HCT116 (cell line): Measurements from ENCODE around the gene ARTN. TPM values are rescaled to one million over a fixed set of nuclear protein-coding genes. Genes with fewer than 3 reads are reported as not detected.

Experiments
- ATAC-seq: fragments of 200-7000 bp; cut with Tn5 transposase; 2 replicates; pipeline ENCODE4 v1.9.1; 2020; ENCODE audit warnings: mild to moderate bottlenecking, moderate library complexity
- BruUV-seq: library from RNA; stranded (reverse); fragments of 400-500 nt; replicated peaks from 2 replicates; lab custom pipeline; 2021; lab: Mats Ljungman, UMichigan
- CTCF ChIA-PET: fragments of 300-600 bp; sonication (Branson Sonifier 250); formaldehyde crosslinking; loops from one replicate; lab custom pipeline; 2021; ENCODE audit warnings: antibody characterized with exemption; lab: Charles Lee
- POLR2A ChIA-PET: fragments of 300-600, 350-600 bp; sonication (Branson Sonifier 250); formaldehyde crosslinking; loops from one replicate; lab custom pipeline; 2021; ENCODE audit warnings: antibody characterized with exemption; lab: Charles Lee
- RAD21 ChIA-PET, 2 experiments: fragments of 300-600 bp; sonication (Branson Sonifier 250); formaldehyde crosslinking; loops; one replicate each; lab custom pipeline; 2023; ENCODE audit warnings: low total read pairs in 2 of 2; ENCODE audit not compliant: uncharacterized antibody in 2 of 2, unreplicated experiment in 2 of 2, low non-redundant PET in 1 of 2; lab: Charles Lee
- DNase-seq: peaks from one replicate; pipeline ENCODE4 v3.0.0-alpha.2; 2010; ENCODE audit warnings: low read depth, low spot score
- H2AFZ ChIP-seq: fragments of 200-600 bp; shearing (Covaris generic), sonication (generic); 2 replicates; pipeline ENCODE4 v1.6.1; 2017; ENCODE audit warnings: low read depth, mixed run types, mixed read lengths, antibody characterized with exemption, low read length; ENCODE audit not compliant: poor library complexity, severe bottlenecking
- H3K27ac ChIP-seq: 2 replicates; pipeline ENCODE4 v1.5.1; 2012; ENCODE audit warnings: low read depth, low read length
- H3K27me3 ChIP-seq: fragments of 200-600 bp; sonication (generic); 2 replicates; pipeline ENCODE4 v1.6.1; 2016; ENCODE audit warnings: mixed run types, low read length, mixed read lengths; ENCODE audit not compliant: insufficient read depth
- H3K36me3 ChIP-seq, 2 experiments: fragments of 200-500 bp in 1 of 2; fragments of 200-600 bp in 1 of 2; sonication (Bioruptor generic) in 1 of 2; sonication (generic) in 1 of 2; 2 replicates each; pipeline versions ENCODE4 v1.5.1 to v1.6.1; 2014 to 2016; ENCODE audit warnings: low read length in 2 of 2, inconsistent platforms in 1 of 2, mixed read lengths in 1 of 2, mixed run types in 1 of 2; ENCODE audit not compliant: insufficient read depth in 2 of 2, control insufficient read depth in 1 of 2
- H3K4me1 ChIP-seq, 2 experiments: fragments of 200-600 bp in 1 of 2; sonication (generic) in 1 of 2; 2 replicates each; pipeline versions ENCODE4 v1.5.1 to v1.6.1; 2012 to 2017; ENCODE audit warnings: low read length in 2 of 2, inconsistent platforms in 1 of 2, mild to moderate bottlenecking in 1 of 2, mixed read lengths in 1 of 2, mixed run types in 1 of 2, moderate library complexity in 1 of 2; ENCODE audit not compliant: insufficient read depth in 2 of 2, control insufficient read depth in 1 of 2
- H3K4me2 ChIP-seq: fragments of 200-600 bp; sonication (generic); 2 replicates; pipeline ENCODE4 v1.6.1; 2017; ENCODE audit warnings: mixed run types, low read length, mixed read lengths
- H3K4me3 ChIP-seq, 2 experiments: fragments of 200-600 bp in 1 of 2; sonication (generic) in 1 of 2; replicated peaks in 1 of 2; 2 replicates each; pipeline ENCODE4 v1.5.1; 2011 to 2016; ENCODE audit warnings: low read length in 2 of 2, control low read depth in 1 of 2, low read depth in 1 of 2, mild to moderate bottlenecking in 1 of 2, mixed read lengths in 1 of 2, mixed run types in 1 of 2
- H3K79me2 ChIP-seq: fragments of 200-600 bp; sonication (generic); 2 replicates; pipeline ENCODE4 v1.6.1; 2017; ENCODE audit warnings: mild to moderate bottlenecking, mixed run types, low read length, moderate library complexity, mixed read lengths; ENCODE audit not compliant: insufficient read depth
- H3K9ac ChIP-seq: fragments of 200-600 bp; sonication (generic); 2 replicates; pipeline ENCODE4 v1.6.1; 2016; ENCODE audit warnings: low read length, mixed read lengths
- H3K9me2 ChIP-seq: fragments of 200-600 bp; sonication (generic), shearing (Covaris generic); 2 replicates; pipeline ENCODE4 v1.6.1; 2017; ENCODE audit warnings: mixed run types, mild to moderate bottlenecking, moderate library complexity; ENCODE audit not compliant: insufficient read depth
- H3K9me3 ChIP-seq, 2 experiments: fragments of 200-500 bp in 1 of 2; fragments of 200-600 bp in 1 of 2; sonication (Bioruptor generic) in 1 of 2; sonication (generic) in 1 of 2; 2 replicates each; pipeline ENCODE4 v1.6.1; 2014 to 2017; ENCODE audit warnings: low read length in 2 of 2, mixed read lengths in 2 of 2, inconsistent platforms in 1 of 2, low read depth in 1 of 2, mild to moderate bottlenecking in 1 of 2, mixed run types in 1 of 2, moderate library complexity in 1 of 2; ENCODE audit not compliant: control insufficient read depth in 1 of 2, insufficient read depth in 1 of 2
- H4K20me1 ChIP-seq: fragments of 200-600 bp; sonication (generic), shearing (Covaris generic); 2 replicates; pipeline ENCODE4 v1.6.1; 2017; ENCODE audit warnings: mixed run types, mild to moderate bottlenecking, moderate library complexity; ENCODE audit not compliant: insufficient read depth
- CBX3 ChIP-seq: IDR thresholded peaks from 2 replicates; pipeline ENCODE4 v1.6.1; 2012; ENCODE audit warnings: low read depth
- EGR1 ChIP-seq: IDR thresholded peaks from 2 replicates; pipeline ENCODE4 v1.6.1; 2012; ENCODE audit warnings: low read depth
- ELF1 ChIP-seq: IDR thresholded peaks from 2 replicates; pipeline ENCODE4 v1.6.1; 2012; ENCODE audit warnings: low read depth, borderline replicate concordance
- SIN3A ChIP-seq: IDR thresholded peaks from 2 replicates; pipeline ENCODE4 v1.6.1; 2012; ENCODE audit warnings: low read depth
- SP1 ChIP-seq: IDR thresholded peaks from 2 replicates; pipeline ENCODE4 v1.6.1; 2012; ENCODE audit warnings: low read depth
- intact Hi-C: fragments of 100-400 bp; cut with micrococcal nuclease; formaldehyde crosslinking; loops from 2 replicates; pipeline ENCODE4 v1.10.0; 2022
- total RNA-seq: library from RNA; stranded (reverse); gene quantifications from one replicate; pipeline ENCODE4 v1.2.1, GENCODE V29; 2021; ENCODE audit not compliant: unreplicated experiment
- TF ChIP-seq, protein P1 (sequence below): IDR thresholded peaks from 2 replicates; pipeline ENCODE4 v1.6.1; 2011; ENCODE audit warnings: mild to moderate bottlenecking, low read length, moderate library complexity; ENCODE audit not compliant: insufficient replicate concordance; ENCODE audit errors: extremely low read depth

ARTN gene
- total RNA-seq, 1 experiment from 2014 or later, result 36.4 TPM

DNA sequence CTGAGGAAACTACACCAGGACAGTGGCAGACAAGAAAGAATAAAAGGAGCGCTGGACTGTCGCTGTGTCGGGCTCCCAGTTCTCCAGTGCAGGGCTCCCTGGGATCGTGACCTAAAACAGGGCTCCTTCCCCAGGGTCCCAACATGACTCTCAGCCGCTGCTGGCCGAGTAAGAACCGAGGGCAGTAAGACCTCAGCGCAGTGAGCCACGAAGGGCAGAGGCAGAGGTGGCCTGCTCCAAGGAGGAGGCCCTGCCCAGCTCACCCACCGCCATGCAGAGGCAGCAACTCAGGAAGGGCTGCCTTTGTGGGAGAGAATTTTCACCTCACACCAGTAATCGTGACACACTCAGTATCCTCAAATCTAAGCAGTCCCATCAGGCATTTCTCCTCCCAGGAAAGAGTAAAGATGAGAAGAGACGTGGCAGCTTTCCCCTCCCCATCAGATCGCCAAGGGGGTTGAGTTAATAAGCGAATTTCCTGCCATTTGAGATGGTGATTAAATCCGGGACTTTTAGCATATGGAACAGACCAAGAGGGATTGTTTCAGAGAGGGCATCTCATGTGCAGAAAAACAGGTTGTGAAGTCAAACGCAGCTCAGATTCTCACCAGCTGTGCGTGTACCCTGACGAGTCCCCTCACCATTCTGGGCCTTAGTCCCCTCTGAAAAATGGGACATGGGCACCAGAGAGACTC is 19.8 kb upstream of the ARTN start:
- H3K4me3 ChIP-seq, result no peak overlapping the region
- H3K27me3 ChIP-seq, result no peaks in the 10 kb centered on the region
- BruUV-seq, result no TSS peak
- H3K4me1 ChIP-seq, result peaks cover 0 to 33% of the 10 kb centered on the region in 2 experiments; a peak in 2 of 4 replicates
- H3K79me2 ChIP-seq, result no peaks in the 10 kb centered on the region
- peaks cover 3% of the 10 kb centered on the region; the same call in 1 of the 2 replicates for H3K9me2 ChIP-seq
- DNase-seq (no peak), ATAC-seq (no peak)
- CTCF ChIA-PET, result interaction anchor here (1.1 to 4.7 kb wide), 2 partner anchors 16 to 21 kb away, joined by 3 to 21 read pairs; no protein-coding TSS in a partner anchor
- H2AFZ ChIP-seq, result no peak overlapping the region
- no peak overlapping the region for H3K27ac ChIP-seq
- intact Hi-C loops, result no loop called here
- RAD21 ChIA-PET, result no interaction called here
- POLR2A ChIA-PET, result no interaction called here
- H4K20me1 ChIP-seq, result no peaks in the 10 kb centered on the region
- H3K36me3 ChIP-seq, result no peaks in the 10 kb centered on the region
- no peak overlapping the region for H3K4me2 ChIP-seq
- H3K9me3 ChIP-seq, result no peaks in the 10 kb centered on the region
- TF ChIP-seq ELF1 (no peak), SP1 (no peak), EGR1 (no peak), SIN3A (no peak), CBX3 (no peak)
- no peak overlapping the region for H3K9ac ChIP-seq

DNA sequence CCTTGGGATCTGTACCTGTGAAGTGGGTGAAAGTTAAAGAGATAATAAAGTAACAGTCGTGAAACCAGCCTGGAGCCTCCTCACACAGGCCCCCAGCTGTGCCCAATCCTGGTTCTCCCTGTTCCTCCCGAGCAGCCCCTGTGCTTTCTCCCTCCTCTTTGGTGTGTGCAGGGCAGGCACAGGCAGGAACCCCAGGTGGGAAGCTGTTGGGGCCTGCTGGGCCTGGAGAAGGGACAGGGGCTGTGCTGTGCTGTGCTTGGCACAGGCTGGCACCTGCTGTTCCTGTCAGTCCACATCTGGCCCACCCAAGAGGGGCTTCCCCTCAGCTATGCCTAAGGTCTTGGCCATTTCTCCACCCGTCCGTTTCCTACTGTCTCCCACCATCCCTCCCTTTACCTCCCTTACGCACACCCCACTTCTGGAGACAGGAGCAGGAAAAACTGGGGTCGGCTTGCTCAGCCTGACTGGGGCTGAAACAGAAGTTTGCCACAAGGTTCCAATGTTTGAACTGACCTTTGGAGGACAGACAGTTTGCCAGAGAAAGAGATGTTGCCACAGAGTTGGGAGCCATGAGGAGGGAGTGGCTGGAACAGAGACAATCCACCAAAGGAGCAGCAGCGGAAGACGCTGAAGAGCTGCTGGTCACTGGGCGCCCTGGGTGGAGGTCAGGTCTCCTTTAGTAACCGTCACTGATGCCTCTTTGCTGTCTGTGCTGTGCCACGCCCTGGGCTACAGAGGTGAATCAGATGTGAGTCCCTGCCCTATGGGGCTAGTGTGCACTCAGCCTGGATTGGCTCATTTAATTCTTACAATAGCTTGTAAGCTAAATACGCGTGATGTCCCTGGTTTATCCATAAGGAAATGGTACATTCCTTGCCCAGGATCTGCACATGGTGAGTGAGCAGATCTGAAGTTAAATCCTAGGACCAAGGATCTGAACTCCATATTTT is 18.8 kb upstream of the ARTN start:
- peaks cover 0 to 39% of the 10 kb centered on the region in 2 experiments; a peak in 2 of 4 replicates for H3K4me1 ChIP-seq
- peaks cover 3% of the 10 kb centered on the region; the same call in 1 of the 2 replicates for H3K9me2 ChIP-seq
- POLR2A ChIA-PET, result interaction anchor here (2.4 kb wide), 1 partner anchor 15 kb away, joined by 8 read pairs; no protein-coding TSS in a partner anchor
- peak overlapping the region; percentile 26; the same call in 1 of the 2 replicates for H3K9ac ChIP-seq
- DNase-seq (no peak), ATAC-seq (peak; percentile 68)
- no TSS peak for BruUV-seq
- TF ChIP-seq, protein P1, sequence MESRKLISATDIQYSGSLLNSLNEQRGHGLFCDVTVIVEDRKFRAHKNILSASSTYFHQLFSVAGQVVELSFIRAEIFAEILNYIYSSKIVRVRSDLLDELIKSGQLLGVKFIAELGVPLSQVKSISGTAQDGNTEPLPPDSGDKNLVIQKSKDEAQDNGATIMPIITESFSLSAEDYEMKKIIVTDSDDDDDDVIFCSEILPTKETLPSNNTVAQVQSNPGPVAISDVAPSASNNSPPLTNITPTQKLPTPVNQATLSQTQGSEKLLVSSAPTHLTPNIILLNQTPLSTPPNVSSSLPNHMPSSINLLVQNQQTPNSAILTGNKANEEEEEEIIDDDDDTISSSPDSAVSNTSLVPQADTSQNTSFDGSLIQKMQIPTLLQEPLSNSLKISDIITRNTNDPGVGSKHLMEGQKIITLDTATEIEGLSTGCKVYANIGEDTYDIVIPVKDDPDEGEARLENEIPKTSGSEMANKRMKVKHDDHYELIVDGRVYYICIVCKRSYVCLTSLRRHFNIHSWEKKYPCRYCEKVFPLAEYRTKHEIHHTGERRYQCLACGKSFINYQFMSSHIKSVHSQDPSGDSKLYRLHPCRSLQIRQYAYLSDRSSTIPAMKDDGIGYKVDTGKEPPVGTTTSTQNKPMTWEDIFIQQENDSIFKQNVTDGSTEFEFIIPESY, result no peak
- H3K27me3 ChIP-seq, result no peaks in the 10 kb centered on the region
- H3K36me3 ChIP-seq, result no peaks in the 10 kb centered on the region
- no peaks in the 10 kb centered on the region for H3K79me2 ChIP-seq
- RAD21 ChIA-PET, result no interaction called here
- H3K27ac ChIP-seq, result no peak overlapping the region
- no peaks in the 10 kb centered on the region for H4K20me1 ChIP-seq
- intact Hi-C loops, result no loop called here
- no peak overlapping the region for H2AFZ ChIP-seq
- H3K4me3 ChIP-seq, result no peak overlapping the region
- CTCF ChIA-PET, result interaction anchor here (1.4 to 4.7 kb wide), 2 partner anchors 15 to 20 kb away, joined by 6 to 21 read pairs; no protein-coding TSS in a partner anchor
- peak overlapping the region; percentile 57 for H3K4me2 ChIP-seq
- H3K9me3 ChIP-seq, result no peaks in the 10 kb centered on the region
